HepG2 (cell line): Measurements from ENCODE around the gene PHF8. TPM values are rescaled to one million over a fixed set of nuclear protein-coding genes. Genes with fewer than 3 reads are reported as not detected.
A peak's percentile ranks its signal among the peaks of the same experiment; 100 is the strongest.

Source experiments
- CHD2 ChIP-seq: IDR thresholded peaks from 2 replicates; pipeline ENCODE4 v1.6.1; 2011; ENCODE audit warnings: low read depth, low read length, improper control_type of control experiment
- FOSL2 ChIP-seq: sonication (generic); formaldehyde crosslinking; IDR thresholded peaks from 2 replicates; pipeline ENCODE4 v1.4.0; 2020; ENCODE audit warnings: missing genetic modification reagents
- HIVEP1 ChIP-seq: sonication (generic); formaldehyde crosslinking; IDR thresholded peaks from 2 replicates; pipeline ENCODE4 v1.4.0; 2020; ENCODE audit warnings: mild to moderate bottlenecking, missing genetic modification reagents
- JUND ChIP-seq: sonication (generic); formaldehyde crosslinking; IDR thresholded peaks from 2 replicates; pipeline ENCODE4 v1.8.0; 2022; ENCODE audit warnings: mild to moderate bottlenecking, missing genetic modification reagents
- KAT7 ChIP-seq: IDR thresholded peaks from 2 replicates; pipeline ENCODE4 v1.6.1; 2018; ENCODE audit warnings: borderline replicate concordance, missing compliant biosample characterization
- MTA1 ChIP-seq: sonication (generic); formaldehyde crosslinking; IDR thresholded peaks from 2 replicates; pipeline ENCODE4 v1.4.0; 2020; ENCODE audit warnings: missing genetic modification reagents, mild to moderate bottlenecking, borderline replicate concordance
- NAIF1 ChIP-seq: sonication (generic); formaldehyde crosslinking; IDR thresholded peaks from 2 replicates; pipeline ENCODE4 v1.5.0; 2020; ENCODE audit warnings: mild to moderate bottlenecking, missing genetic modification reagents, borderline replicate concordance
- NFIB ChIP-seq: sonication (generic); formaldehyde crosslinking; IDR thresholded peaks from 2 replicates; pipeline ENCODE4 v1.9.0; 2021; ENCODE audit warnings: missing genetic modification reagents, mild to moderate bottlenecking, borderline replicate concordance
- PHF8 ChIP-seq: sonication (generic); formaldehyde crosslinking; IDR thresholded peaks from 2 replicates; pipeline ENCODE4 v1.5.0; 2020; ENCODE audit warnings: missing genetic modification reagents
- SAFB2 ChIP-seq: sonication (generic); formaldehyde crosslinking; IDR thresholded peaks from 2 replicates; pipeline ENCODE4 v1.5.1; 2020; ENCODE audit warnings: missing genetic modification reagents, low read depth, mild to moderate bottlenecking, borderline replicate concordance
- SATB2 ChIP-seq: sonication (generic); formaldehyde crosslinking; IDR thresholded peaks from 2 replicates; pipeline ENCODE4 v1.5.0; 2020; ENCODE audit warnings: missing genetic modification reagents
- STAG1 ChIP-seq: sonication (generic); formaldehyde crosslinking; IDR thresholded peaks from 2 replicates; pipeline ENCODE4 v1.4.0; 2020; ENCODE audit warnings: missing genetic modification reagents
- TEAD3 ChIP-seq: optimal IDR thresholded peaks from 2 replicates; pipeline ENCODE3; 2016; ENCODE audit warnings: borderline replicate concordance
- YEATS4 ChIP-seq: sonication (generic); formaldehyde crosslinking; IDR thresholded peaks from 2 replicates; pipeline ENCODE4 v1.4.0; 2020; ENCODE audit warnings: missing genetic modification reagents, borderline replicate concordance
- ZFP36L2 ChIP-seq: sonication (generic); formaldehyde crosslinking; IDR thresholded peaks from 2 replicates; pipeline ENCODE4 v1.4.0; 2020; ENCODE audit warnings: missing genetic modification reagents
- ZNF10 ChIP-seq: sonication (generic); formaldehyde crosslinking; IDR thresholded peaks from 2 replicates; pipeline ENCODE4 v1.4.0; 2020; ENCODE audit warnings: mild to moderate bottlenecking, low read depth, missing genetic modification reagents, borderline replicate concordance
- ZNF343 ChIP-seq: sonication (generic); formaldehyde crosslinking; IDR thresholded peaks from 2 replicates; pipeline ENCODE4 v1.4.0; 2020; ENCODE audit warnings: mild to moderate bottlenecking, missing genetic modification reagents
- polyA plus RNA-seq, 8 experiments: library from polyadenylated mRNA; depleted of rRNA in 3 of 8; stranded (reverse) in 7 of 8; unstranded in 1 of 8; fragments of >200 nt; fragmentation: Illumina TruSeq in 4 of 8; extraction: Trizol in 4 of 8; gene quantifications; 2 replicates each; pipeline versions ENCODE4 v1.2.1 to v1.2.3, GENCODE V29; 2011 to 2016; ENCODE audit warnings: low read depth in 4 of 8, missing spikeins in 1 of 8, mixed read lengths in 1 of 8; ENCODE audit not compliant: insufficient read depth in 1 of 8
- total RNA-seq, 5 experiments: library from RNA; depleted of rRNA; stranded (reverse); fragments of >200 nt; fragmentation: Illumina TruSeq; extraction: Trizol; gene quantifications; 2 replicates each; pipeline ENCODE4 v1.2.3, GENCODE V29; 2016; ENCODE audit warnings: low read depth in 1 of 5
- TF ChIP-seq, protein P1 (sequence below): sonication (generic); formaldehyde crosslinking; IDR thresholded peaks from 2 replicates; pipeline ENCODE4 v1.4.0; 2020; ENCODE audit warnings: missing genetic modification reagents
- TF ChIP-seq, protein P2 (sequence below): sonication (generic); formaldehyde crosslinking; IDR thresholded peaks from 2 replicates; pipeline ENCODE4 v1.9.0; 2022; ENCODE audit warnings: missing genetic modification reagents, mild to moderate bottlenecking, borderline replicate concordance
- TF ChIP-seq, protein P3 (sequence below): sonication (generic); formaldehyde crosslinking; IDR thresholded peaks from 2 replicates; pipeline ENCODE4 v1.4.0; 2020; ENCODE audit warnings: low read depth, mild to moderate bottlenecking, missing genetic modification reagents

PHF8 gene
- total and polyA plus RNA-seq, 2 of the 13 experiments (the other 11 are each of a cell fraction or from before 2014, with no cell fraction given), result 15.5 to 19.1 TPM

DNA sequence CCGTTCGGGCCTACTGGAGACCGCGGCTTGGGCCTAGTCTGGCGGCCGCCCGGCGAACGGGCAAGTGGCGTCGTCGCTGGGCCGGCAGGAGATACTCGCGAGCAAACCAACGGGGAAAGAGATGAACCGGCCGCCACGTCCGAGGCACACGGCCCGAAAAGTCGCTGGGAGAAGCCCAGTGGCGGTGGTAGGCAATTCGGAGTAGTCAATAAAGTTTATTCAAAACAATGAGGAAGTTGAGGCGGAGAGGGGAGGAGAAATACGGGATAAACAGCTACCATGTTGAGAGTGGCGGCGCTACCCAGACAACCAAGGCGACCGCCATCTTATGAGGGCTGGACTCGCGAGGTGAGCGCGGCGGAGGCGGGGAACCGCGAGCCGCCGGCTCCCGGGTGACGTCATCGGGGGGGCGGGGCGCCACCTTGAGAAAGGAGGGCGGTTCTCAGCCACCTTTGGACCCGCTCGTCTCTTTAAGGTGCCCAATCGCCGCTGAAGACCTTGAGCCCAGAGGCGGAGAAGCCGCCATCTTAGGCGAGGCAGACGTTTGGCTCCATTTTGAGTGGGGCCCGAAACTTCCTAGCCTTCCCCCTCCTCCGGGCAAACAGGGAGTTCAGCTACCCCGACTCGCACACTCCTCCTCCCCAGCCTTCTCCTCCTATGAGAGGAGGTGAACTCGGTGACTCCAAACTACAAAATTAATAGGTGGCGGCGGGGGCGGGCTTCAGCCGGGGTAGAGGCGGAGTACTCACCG, at the start of gene PHF8 (continued):
- TF ChIP-seq KAT7 (CRISPR knock-in tag), result 0 out of 2 replicates have a peak, but pooled peaks have one; percentile 30
- TF ChIP-seq MTA1 (CRISPR knock-in tag), result no peak
- TF ChIP-seq SAFB2 (CRISPR knock-in tag), result no peak
- TF ChIP-seq, protein P1, sequence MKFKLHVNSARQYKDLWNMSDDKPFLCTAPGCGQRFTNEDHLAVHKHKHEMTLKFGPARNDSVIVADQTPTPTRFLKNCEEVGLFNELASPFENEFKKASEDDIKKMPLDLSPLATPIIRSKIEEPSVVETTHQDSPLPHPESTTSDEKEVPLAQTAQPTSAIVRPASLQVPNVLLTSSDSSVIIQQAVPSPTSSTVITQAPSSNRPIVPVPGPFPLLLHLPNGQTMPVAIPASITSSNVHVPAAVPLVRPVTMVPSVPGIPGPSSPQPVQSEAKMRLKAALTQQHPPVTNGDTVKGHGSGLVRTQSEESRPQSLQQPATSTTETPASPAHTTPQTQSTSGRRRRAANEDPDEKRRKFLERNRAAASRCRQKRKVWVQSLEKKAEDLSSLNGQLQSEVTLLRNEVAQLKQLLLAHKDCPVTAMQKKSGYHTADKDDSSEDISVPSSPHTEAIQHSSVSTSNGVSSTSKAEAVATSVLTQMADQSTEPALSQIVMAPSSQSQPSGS (CRISPR knock-in tag), result peak; percentile 87
- no peak for TF ChIP-seq ZNF343 (CRISPR knock-in tag)
- peak; percentile 80 for TF ChIP-seq CHD2
- TF ChIP-seq FOSL2, result peak; percentile 55; the same call in 1 of the 2 replicates
- 0 out of 2 replicates have a peak, but pooled peaks have one; percentile 25 for TF ChIP-seq SATB2 (CRISPR knock-in tag)
- TF ChIP-seq YEATS4 (CRISPR knock-in tag), result peak; percentile 61; the same call in 1 of the 2 replicates
- TF ChIP-seq HIVEP1 (CRISPR knock-in tag), result peak; percentile 15; the same call in 1 of the 2 replicates
- TF ChIP-seq ZFP36L2 (CRISPR knock-in tag), result no peak
- TF ChIP-seq, protein P2, sequence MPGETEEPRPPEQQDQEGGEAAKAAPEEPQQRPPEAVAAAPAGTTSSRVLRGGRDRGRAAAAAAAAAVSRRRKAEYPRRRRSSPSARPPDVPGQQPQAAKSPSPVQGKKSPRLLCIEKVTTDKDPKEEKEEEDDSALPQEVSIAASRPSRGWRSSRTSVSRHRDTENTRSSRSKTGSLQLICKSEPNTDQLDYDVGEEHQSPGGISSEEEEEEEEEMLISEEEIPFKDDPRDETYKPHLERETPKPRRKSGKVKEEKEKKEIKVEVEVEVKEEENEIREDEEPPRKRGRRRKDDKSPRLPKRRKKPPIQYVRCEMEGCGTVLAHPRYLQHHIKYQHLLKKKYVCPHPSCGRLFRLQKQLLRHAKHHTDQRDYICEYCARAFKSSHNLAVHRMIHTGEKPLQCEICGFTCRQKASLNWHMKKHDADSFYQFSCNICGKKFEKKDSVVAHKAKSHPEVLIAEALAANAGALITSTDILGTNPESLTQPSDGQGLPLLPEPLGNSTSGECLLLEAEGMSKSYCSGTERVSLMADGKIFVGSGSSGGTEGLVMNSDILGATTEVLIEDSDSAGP (CRISPR knock-in tag), result peak; percentile 73; the same call in 1 of the 2 replicates
- peak; percentile 72; the same call in 1 of the 2 replicates for TF ChIP-seq NAIF1 (CRISPR knock-in tag)
- no peak for TF ChIP-seq ZNF10 (CRISPR knock-in tag)
- TF ChIP-seq, protein P3, sequence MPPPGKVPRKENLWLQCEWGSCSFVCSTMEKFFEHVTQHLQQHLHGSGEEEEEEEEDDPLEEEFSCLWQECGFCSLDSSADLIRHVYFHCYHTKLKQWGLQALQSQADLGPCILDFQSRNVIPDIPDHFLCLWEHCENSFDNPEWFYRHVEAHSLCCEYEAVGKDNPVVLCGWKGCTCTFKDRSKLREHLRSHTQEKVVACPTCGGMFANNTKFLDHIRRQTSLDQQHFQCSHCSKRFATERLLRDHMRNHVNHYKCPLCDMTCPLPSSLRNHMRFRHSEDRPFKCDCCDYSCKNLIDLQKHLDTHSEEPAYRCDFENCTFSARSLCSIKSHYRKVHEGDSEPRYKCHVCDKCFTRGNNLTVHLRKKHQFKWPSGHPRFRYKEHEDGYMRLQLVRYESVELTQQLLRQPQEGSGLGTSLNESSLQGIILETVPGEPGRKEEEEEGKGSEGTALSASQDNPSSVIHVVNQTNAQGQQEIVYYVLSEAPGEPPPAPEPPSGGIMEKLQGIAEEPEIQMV, result 0 out of 2 replicates have a peak, but pooled peaks have one; percentile 21
- peak; percentile 94 for TF ChIP-seq PHF8 (CRISPR knock-in tag)
- peak; percentile 3; the same call in 1 of the 2 replicates for TF ChIP-seq STAG1 (CRISPR knock-in tag)
- TF ChIP-seq NFIB (CRISPR knock-in tag), result no peak
- TF ChIP-seq JUND (CRISPR knock-in tag), result peak; percentile 60; the same call in 1 of the 2 replicates
- no peak for TF ChIP-seq TEAD3 (CRISPR knock-in tag)
